ENCODE measurements around the gene DIDO1. TPM values are rescaled to one million over a fixed set of nuclear protein-coding genes. Genes with fewer than 3 reads are reported as not detected.

DIDO1 gene
- total and polyA plus RNA-seq, 2 donors (not counting 1 experiment from before 2014, with no cell fraction given), result 57.6 to 124 TPM

- peaks cover 21% of the 10 kb centered on the region for H4K20me1 ChIP-seq (ENCODE audit: control insufficient read depth, insufficient read depth, low read length, poor library complexity, severe bottlenecking)
- CTCF ChIA-PET, result interaction anchor here (1.6 kb wide), 1 partner anchor 14 kb away, joined by 4 read pairs; no protein-coding TSS in a partner anchor
- H3K9me3 ChIP-seq (ENCODE audit: control extremely low read depth in 1 of 3, control insufficient read depth in 2 of 3, insufficient read depth in 1 of 3, low read length in 2 of 3), result no peaks in the 10 kb centered on the region
- TF ChIP-seq EZH2 (IDR thresholded peaks at IDR 0.05; ENCODE audit: borderline replicate concordance, insufficient read depth, low read depth, low read length, poor library complexity, severe bottlenecking), result no peak
- no peak for TF ChIP-seq CTCF (IDR thresholded peaks at IDR 0.05)
- Mint-ChIP-seq H3K27me3 (no peaks in the 10 kb centered on the region), H3K4me1 (no peaks in the 10 kb centered on the region), H3K27ac (no peak overlapping the region), H3K4me3 (no peak overlapping the region), H3K9me3 (ENCODE audit: insufficient read depth) (no peaks in the 10 kb centered on the region)
- intact Hi-C loops (cut with micrococcal nuclease), result no loop called here
- no peaks in the 10 kb centered on the region for H3K79me2 ChIP-seq (ENCODE audit: control insufficient read depth, insufficient read depth, low read length)
- no peak overlapping the region for H3K27ac ChIP-seq (ENCODE audit: low read length in 2 of 2)
- no peak overlapping the region for H3K9ac ChIP-seq (ENCODE audit: low read length)
- POLR2A ChIA-PET, result no interaction called here
- no peak overlapping the region for H3K4me3 ChIP-seq (ENCODE audit: control extremely low read depth in 1 of 5, extremely low read depth in 1 of 5, insufficient read depth in 1 of 5, low read depth in 2 of 5, low read length in 4 of 5)
- WGBS (ENCODE audit: insufficient coverage), result 87% methylated on average over 14 of the region's 20 CpGs
- H3K4me2 ChIP-seq (replicated peaks; ENCODE audit: low read depth, low read length, poor library complexity, severe bottlenecking), result no peak overlapping the region
- H3K36me3 ChIP-seq (replicated peaks in 1 of 2; ENCODE audit: control extremely low read depth in 1 of 2, control insufficient read depth in 1 of 2, extremely low read depth in 1 of 2, insufficient read depth in 2 of 2, low read length in 1 of 2), result peaks cover 2 to 57% of the 10 kb centered on the region in 2 experiments
- no peaks in the 10 kb centered on the region for H3K4me1 ChIP-seq (ENCODE audit: control insufficient read depth in 2 of 2, insufficient read depth in 2 of 2, low read length in 2 of 2)
- H3K27me3 ChIP-seq (replicated peaks in 1 of 4; ENCODE audit: control extremely low read depth in 1 of 4, control insufficient read depth in 3 of 4, insufficient read depth in 4 of 4, low read length in 3 of 4), result no peaks in the 10 kb centered on the region
- H2AFZ ChIP-seq (ENCODE audit: insufficient read depth, low read depth, low read length, poor library complexity, severe bottlenecking), result no peak overlapping the region
- ATAC-seq (ENCODE audit: low read depth), result no peak
- DNase-seq, result no peak
These were observed 41.0 kb downstream of the DIDO1 start for GRCh38 chr20:62885046-62885895.

DNA sequence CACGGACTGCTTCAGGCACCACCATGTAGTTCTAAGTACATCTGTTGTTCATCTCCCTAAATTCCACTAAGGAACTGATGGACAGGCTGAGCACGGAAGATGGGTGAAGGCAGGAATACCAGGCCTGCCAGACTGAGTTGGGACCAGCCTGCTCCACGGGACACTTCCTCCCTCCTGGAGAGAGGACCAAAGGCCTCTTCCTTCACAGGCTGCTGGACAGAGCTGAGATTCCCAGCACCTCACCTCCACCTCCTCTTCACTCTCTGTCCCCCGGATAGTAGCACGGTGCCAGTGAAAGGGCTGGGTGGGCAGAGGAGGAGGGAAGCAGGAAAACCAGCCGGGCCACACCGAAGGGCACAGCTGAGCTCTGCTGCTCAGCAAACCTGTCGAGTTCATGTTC is 41.7 kb downstream of the DIDO1 start:
- Histone ChIP-seq H3K27me3 (replicated peaks in 1 of 4; ENCODE audit: control extremely low read depth in 1 of 4, control insufficient read depth in 3 of 4, insufficient read depth in 4 of 4, low read length in 3 of 4) (no peaks in the 10 kb centered on the region), H3K4me1 (ENCODE audit: control insufficient read depth in 2 of 2, insufficient read depth in 2 of 2, low read length in 2 of 2) (no peaks in the 10 kb centered on the region), H3K4me3 (ENCODE audit: control extremely low read depth in 1 of 5, extremely low read depth in 1 of 5, insufficient read depth in 1 of 5, low read depth in 2 of 5, low read length in 4 of 5) (no peak overlapping the region), H3K79me2 (ENCODE audit: control insufficient read depth, insufficient read depth, low read length) (no peaks in the 10 kb centered on the region), H3K36me3 (replicated peaks in 1 of 2; ENCODE audit: control extremely low read depth in 1 of 2, control insufficient read depth in 1 of 2, extremely low read depth in 1 of 2, insufficient read depth in 2 of 2, low read length in 1 of 2) (peaks cover 2 to 56% of the 10 kb centered on the region in 2 experiments), H2AFZ (ENCODE audit: insufficient read depth, low read depth, low read length, poor library complexity, severe bottlenecking) (no peak overlapping the region), H3K4me2 (replicated peaks; ENCODE audit: low read depth, low read length, poor library complexity, severe bottlenecking) (no peak overlapping the region), H3K9ac (ENCODE audit: low read length) (no peak overlapping the region), H3K9me3 (ENCODE audit: control extremely low read depth in 1 of 3, control insufficient read depth in 2 of 3, insufficient read depth in 1 of 3, low read length in 2 of 3) (no peaks in the 10 kb centered on the region), H4K20me1 (ENCODE audit: control insufficient read depth, insufficient read depth, low read length, poor library complexity, severe bottlenecking) (peaks cover 15% of the 10 kb centered on the region), H3K27ac (ENCODE audit: low read length in 2 of 2) (no peak overlapping the region)
- 94% methylated on average over 2 of the region's 8 CpGs for WGBS (ENCODE audit: insufficient coverage)
- ChIA-PET CTCF (interaction anchor here (1.6 kb wide), 1 partner anchor 15 kb away, joined by 4 read pairs; no protein-coding TSS in a partner anchor), POLR2A (no interaction called here)
- Mint-ChIP-seq H3K4me1 (no peaks in the 10 kb centered on the region), H3K4me3 (no peak overlapping the region), H3K27me3 (no peaks in the 10 kb centered on the region), H3K27ac (no peak overlapping the region), H3K9me3 (ENCODE audit: insufficient read depth) (no peaks in the 10 kb centered on the region)
- intact Hi-C loops (cut with micrococcal nuclease), result no loop called here
- DNase-seq (no peak), ATAC-seq (ENCODE audit: low read depth) (no peak)
- TF ChIP-seq EZH2 (IDR thresholded peaks at IDR 0.05; ENCODE audit: borderline replicate concordance, insufficient read depth, low read depth, low read length, poor library complexity, severe bottlenecking) (no peak), CTCF (IDR thresholded peaks at IDR 0.05) (no peak)

Measured in B cell (primary cell).